OCI-LY7 (cell line): ENCODE results near the gene DGKB. TPM values are rescaled to one million over a fixed set of nuclear protein-coding genes. Genes with fewer than 3 reads are reported as not detected.

ENCODE experiments used
- BruUV-seq: library from RNA; stranded (reverse); fragments of 400-500 nt; replicated peaks from 2 replicates; lab custom pipeline; 2021; lab: Mats Ljungman, UMichigan
- CTCF ChIA-PET: fragments of 300-600 bp; sonication (Branson Sonifier 250); formaldehyde crosslinking; loops from one replicate; lab custom pipeline; 2022; ENCODE audit warnings: antibody characterized with exemption; ENCODE audit not compliant: unreplicated experiment; lab: Charles Lee
- POLR2A ChIA-PET: fragments of 300-600 bp; sonication (Branson Sonifier 250); formaldehyde crosslinking; loops from one replicate; lab custom pipeline; 2022; ENCODE audit warnings: antibody characterized with exemption; lab: Charles Lee
- DNase-seq: peaks from one replicate; pipeline ENCODE4 v3.0.0-alpha.2; 2015; ENCODE audit warnings: low spot score
- H2AFZ ChIP-seq: fragments of 200-600 bp; sonication (generic), shearing (Covaris generic); 2 replicates; pipeline ENCODE4 v1.6.1; 2014; ENCODE audit warnings: mild to moderate bottlenecking, antibody characterized with exemption, low read length, moderate library complexity
- H3K27ac ChIP-seq: fragments of 200-600 bp; sonication (generic); 2 replicates; pipeline ENCODE4 v1.5.1; 2014; ENCODE audit warnings: mixed run types, low read depth, mild to moderate bottlenecking, moderate library complexity, low read length, inconsistent platforms; ENCODE audit not compliant: poor library complexity, severe bottlenecking
- H3K36me3 ChIP-seq: fragments of 200-600 bp; sonication (generic); 2 replicates; pipeline ENCODE4 v1.6.1; 2014; ENCODE audit warnings: mild to moderate bottlenecking, antibody characterized with exemption, low read length, moderate library complexity, mixed read lengths; ENCODE audit not compliant: insufficient read depth
- H3K4me1 ChIP-seq: fragments of 200-600 bp; sonication (generic); 2 replicates; pipeline ENCODE4 v1.5.1; 2014; ENCODE audit warnings: mild to moderate bottlenecking, low read length; ENCODE audit not compliant: insufficient read depth, poor library complexity, severe bottlenecking
- H3K4me2 ChIP-seq: fragments of 200-600 bp; sonication (generic); 2 replicates; pipeline ENCODE4 v1.6.1; 2014; ENCODE audit warnings: mild to moderate bottlenecking, low read length
- H3K4me3 ChIP-seq: fragments of 200-600 bp; sonication (generic); 2 replicates; pipeline ENCODE4 v1.5.1; 2014; ENCODE audit warnings: mild to moderate bottlenecking, low read depth, low read length; ENCODE audit not compliant: poor library complexity, severe bottlenecking
- H3K79me2 ChIP-seq: fragments of 200-600 bp; sonication (generic); 2 replicates; pipeline ENCODE4 v1.6.1; 2016; ENCODE audit warnings: low read depth, mild to moderate bottlenecking, low read length, moderate library complexity, mixed read lengths; ENCODE audit not compliant: insufficient read depth
- H3K9me2 ChIP-seq: fragments of 200-600 bp; sonication (generic); 2 replicates; pipeline ENCODE4 v1.6.1; 2016; ENCODE audit warnings: mild to moderate bottlenecking, low read length, mixed read lengths; ENCODE audit not compliant: insufficient read depth
- H3K9me3 ChIP-seq: fragments of 200-600 bp; sonication (generic); 2 replicates; pipeline ENCODE4 v1.6.1; 2014; ENCODE audit warnings: mild to moderate bottlenecking, mixed run types, low read length, mixed read lengths
- H4K20me1 ChIP-seq: fragments of 200-600 bp; sonication (generic); 2 replicates; pipeline ENCODE4 v1.6.1; 2014; ENCODE audit warnings: mild to moderate bottlenecking, antibody characterized with exemption, low read length, moderate library complexity, mixed read lengths; ENCODE audit not compliant: insufficient read depth
- EZH2phosphoT487 ChIP-seq: fragments of 200-600 bp; sonication (generic); IDR thresholded peaks from 2 replicates; pipeline ENCODE4 v1.6.1; 2018; ENCODE audit warnings: low read depth, borderline replicate concordance, mild to moderate bottlenecking, mixed run types, antibody characterized with exemption, low read length, moderate library complexity, mixed read lengths
- intact Hi-C: fragments of 100-400 bp; cut with micrococcal nuclease; formaldehyde crosslinking; loops from one replicate; pipeline ENCODE4 v1.10.0; 2022; ENCODE audit not compliant: unreplicated experiment
- total RNA-seq, 2 experiments: library from RNA; depleted of rRNA in 1 of 2; stranded (reverse); fragments of >200 nt in 1 of 2; shearing (Covaris generic) in 1 of 2; gene quantifications; 2 replicates each; pipeline ENCODE4 v1.2.3, GENCODE V29; 2014 to 2022
- TF ChIP-seq, protein P1 (sequence below): fragments of 200-600 bp; sonication (generic); conservative IDR thresholded peaks from 2 replicates; pipeline ENCODE4 v1.5.1; 2014; ENCODE audit warnings: mild to moderate bottlenecking, antibody characterized with exemption, low read length, moderate library complexity, mixed read lengths

The DGKB gene
- total RNA-seq, 2 experiments from 2014 or later = not detected

DNA sequence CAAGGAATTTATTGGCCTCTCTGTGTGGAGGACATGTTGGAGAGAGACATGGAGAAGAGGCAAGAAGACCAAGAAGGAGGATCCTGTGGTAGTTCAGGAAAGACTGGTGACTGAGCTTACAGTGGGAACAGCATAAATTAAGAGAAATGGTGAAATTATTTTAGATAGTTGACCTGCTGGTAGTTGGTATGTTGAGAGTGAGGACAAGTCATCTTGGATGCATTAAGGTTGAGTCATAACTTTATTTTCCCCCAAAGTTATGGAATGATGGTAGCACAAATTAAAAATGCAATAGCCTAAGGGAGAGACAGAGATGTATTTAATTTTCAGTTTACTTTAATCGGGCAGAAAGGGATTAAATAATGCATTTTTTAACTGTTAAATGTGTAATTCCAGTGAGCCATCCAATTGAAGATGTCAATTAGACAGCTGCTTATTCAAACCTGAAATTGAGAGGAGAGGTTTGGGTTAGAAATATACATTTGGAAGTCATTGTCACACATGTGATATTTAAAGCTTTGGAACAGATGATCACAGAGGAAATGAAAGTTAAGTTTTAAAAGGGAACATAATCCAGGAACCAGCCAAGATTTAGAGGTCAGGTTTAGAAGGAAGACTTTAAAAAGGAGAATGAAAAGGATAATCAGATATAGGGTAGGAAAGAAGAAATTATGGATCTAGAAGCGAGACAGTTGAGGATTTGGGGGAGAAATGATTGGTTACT is 80.6 kb downstream of the DGKB start:
- TF ChIP-seq EZH2phosphoT487 = no peak
- TF ChIP-seq, protein P1, sequence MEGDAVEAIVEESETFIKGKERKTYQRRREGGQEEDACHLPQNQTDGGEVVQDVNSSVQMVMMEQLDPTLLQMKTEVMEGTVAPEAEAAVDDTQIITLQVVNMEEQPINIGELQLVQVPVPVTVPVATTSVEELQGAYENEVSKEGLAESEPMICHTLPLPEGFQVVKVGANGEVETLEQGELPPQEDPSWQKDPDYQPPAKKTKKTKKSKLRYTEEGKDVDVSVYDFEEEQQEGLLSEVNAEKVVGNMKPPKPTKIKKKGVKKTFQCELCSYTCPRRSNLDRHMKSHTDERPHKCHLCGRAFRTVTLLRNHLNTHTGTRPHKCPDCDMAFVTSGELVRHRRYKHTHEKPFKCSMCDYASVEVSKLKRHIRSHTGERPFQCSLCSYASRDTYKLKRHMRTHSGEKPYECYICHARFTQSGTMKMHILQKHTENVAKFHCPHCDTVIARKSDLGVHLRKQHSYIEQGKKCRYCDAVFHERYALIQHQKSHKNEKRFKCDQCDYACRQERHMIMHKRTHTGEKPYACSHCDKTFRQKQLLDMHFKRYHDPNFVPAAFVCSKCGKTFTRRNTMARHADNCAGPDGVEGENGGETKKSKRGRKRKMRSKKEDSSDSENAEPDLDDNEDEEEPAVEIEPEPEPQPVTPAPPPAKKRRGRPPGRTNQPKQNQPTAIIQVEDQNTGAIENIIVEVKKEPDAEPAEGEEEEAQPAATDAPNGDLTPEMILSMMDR = no peak
- POLR2A ChIA-PET = interaction anchor here (1.3 kb wide), 1 partner anchor 9 kb away, joined by 3 read pairs; no protein-coding TSS in a partner anchor
- Histone ChIP-seq H3K27ac (no peak overlapping the region), H3K4me1 (no peaks in the 10 kb centered on the region), H3K4me2 (no peak overlapping the region), H3K9me2 (no peaks in the 10 kb centered on the region), H3K79me2 (no peaks in the 10 kb centered on the region), H3K4me3 (no peak overlapping the region), H3K36me3 (no peaks in the 10 kb centered on the region), H3K9me3 (no peaks in the 10 kb centered on the region), H4K20me1 (no peaks in the 10 kb centered on the region), H2AFZ (no peak overlapping the region)
- BruUV-seq = no TSS peak
- no peak for DNase-seq
- intact Hi-C loops = no loop called here
- CTCF ChIA-PET = no interaction called here

DNA sequence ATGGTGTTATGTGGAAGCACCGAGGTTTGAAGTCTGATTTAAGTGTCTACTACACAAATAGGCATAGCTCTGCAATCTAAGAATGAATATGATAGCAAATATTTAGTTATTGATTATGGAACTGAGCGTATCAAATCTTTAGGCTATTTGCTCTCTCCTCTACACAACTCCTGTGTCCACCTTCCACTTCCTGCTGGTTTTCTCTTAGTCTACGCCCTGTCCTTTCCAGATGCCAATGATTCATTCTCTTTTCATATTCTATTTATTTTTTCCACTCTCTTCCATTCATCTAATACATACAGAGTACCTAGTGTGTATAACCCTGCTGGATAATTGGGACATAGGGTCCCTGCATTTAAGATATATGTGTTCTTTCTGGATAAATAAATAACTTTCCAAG is 83.7 kb downstream of the DGKB start:
- Histone ChIP-seq H3K4me2 (no peak overlapping the region), H3K4me1 (no peaks in the 10 kb centered on the region), H3K9me3 (no peaks in the 10 kb centered on the region), H3K4me3 (no peak overlapping the region), H3K36me3 (no peaks in the 10 kb centered on the region), H2AFZ (no peak overlapping the region), H3K79me2 (no peaks in the 10 kb centered on the region), H3K9me2 (no peaks in the 10 kb centered on the region), H4K20me1 (no peaks in the 10 kb centered on the region), H3K27ac (no peak overlapping the region)
- intact Hi-C loops = no loop called here
- CTCF ChIA-PET = interaction anchor here (0.5 kb wide), 1 partner anchor 118 kb away, joined by 3 read pairs; no protein-coding TSS in a partner anchor
- TF ChIP-seq, protein P1 = no peak
- no peak for TF ChIP-seq EZH2phosphoT487
- BruUV-seq = no TSS peak
- no peak for DNase-seq
- POLR2A ChIA-PET = no interaction called here
